Calu3 (cell line): ENCODE results near the gene CTNNA2. TPM values are rescaled to one million over a fixed set of nuclear protein-coding genes. Genes with fewer than 3 reads are reported as not detected.

ENCODE experiments used
- BruUV-seq: library from RNA; stranded (reverse); fragments of 400-500 nt; replicated peaks from 2 replicates; lab custom pipeline; 2021; lab: Mats Ljungman, UMichigan
- CTCF ChIA-PET: fragments of 300-600 bp; sonication (Branson Sonifier 250); formaldehyde crosslinking; loops from one replicate; lab custom pipeline; 2022; ENCODE audit warnings: antibody characterized with exemption; lab: Charles Lee
- DNase-seq: peaks from one replicate; pipeline ENCODE4 v3.0.0; 2022
- H3K27ac Mint-ChIP-seq: one replicate; pipeline ENCODE4 v1.8.0; 2022; ENCODE audit warnings: mixed read lengths; ENCODE audit not compliant: unreplicated experiment
- H3K27me3 Mint-ChIP-seq: one replicate; pipeline ENCODE4 v1.8.0; 2022; ENCODE audit warnings: mixed read lengths; ENCODE audit not compliant: unreplicated experiment
- H3K36me3 Mint-ChIP-seq: one replicate; pipeline ENCODE4 v1.8.0; 2022; ENCODE audit warnings: mild to moderate bottlenecking, moderate library complexity, mixed read lengths; ENCODE audit not compliant: insufficient read depth, unreplicated experiment
- H3K4me1 Mint-ChIP-seq: one replicate; pipeline ENCODE4 v1.8.0; 2022; ENCODE audit warnings: mild to moderate bottlenecking, low read depth, mixed read lengths; ENCODE audit not compliant: unreplicated experiment
- H3K4me3 Mint-ChIP-seq: one replicate; pipeline ENCODE4 v1.8.0; 2022; ENCODE audit warnings: mild to moderate bottlenecking, low read depth, moderate library complexity, mixed read lengths; ENCODE audit not compliant: unreplicated experiment
- H3K9me3 Mint-ChIP-seq: one replicate; pipeline ENCODE4 v1.8.0; 2022; ENCODE audit warnings: low read depth, mixed read lengths; ENCODE audit not compliant: unreplicated experiment
- intact Hi-C: fragments of 100-400 bp; cut with micrococcal nuclease; formaldehyde crosslinking; loops from one replicate; pipeline ENCODE4 v1.10.0; 2022; ENCODE audit not compliant: unreplicated experiment
- total RNA-seq: library from RNA; stranded (reverse); gene quantifications from 2 replicates; pipeline ENCODE4 v1.2.3, GENCODE V29; 2022
- TF ChIP-seq, protein P1 (sequence below): fragments of 200-600 bp; IDR thresholded peaks from one replicate; pipeline ENCODE4 v1.8.0; 2022; ENCODE audit warnings: antibody characterized with exemption; ENCODE audit not compliant: unreplicated experiment

Gene CTNNA2
- total RNA-seq, 1 experiment from 2014 or later, result not detected

DNA sequence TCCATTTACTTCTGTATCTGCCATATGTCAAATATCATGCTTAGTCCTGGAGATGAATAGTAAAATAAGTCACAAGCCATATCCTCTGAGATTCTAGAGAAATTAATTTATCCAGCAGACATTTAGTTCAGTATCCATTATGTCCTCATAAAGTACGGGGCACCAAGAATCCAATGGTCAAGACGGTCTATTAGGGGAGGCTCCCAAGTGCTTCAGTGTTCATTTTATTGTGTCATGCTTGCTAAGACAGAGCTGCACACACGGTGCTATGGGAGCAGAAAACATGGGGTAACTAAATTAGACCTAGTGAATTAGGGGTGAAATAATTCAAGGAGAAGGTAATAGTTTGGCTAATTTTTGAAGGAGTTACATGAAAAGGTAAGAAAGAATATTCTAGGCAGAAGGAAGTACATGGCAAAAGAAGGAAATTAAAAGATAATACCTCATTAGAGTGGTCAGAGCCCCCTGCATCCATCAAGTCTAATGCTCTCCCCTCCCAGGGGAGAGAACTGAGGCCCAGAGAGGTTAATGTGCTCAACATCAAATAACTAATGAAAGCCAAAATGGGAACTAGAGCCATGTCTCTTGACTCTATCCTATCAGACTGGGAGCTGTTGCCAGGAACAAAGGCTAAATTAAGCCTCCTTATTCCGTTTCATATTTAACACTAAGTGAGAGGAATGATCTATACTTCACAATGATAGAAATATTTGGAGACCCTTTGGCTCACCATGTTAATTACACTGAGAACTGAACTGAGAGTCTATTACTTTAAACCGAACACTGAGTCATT, 433.0 kb downstream of the CTNNA2 start:
- BruUV-seq, result no TSS peak
- Mint-ChIP-seq H3K9me3 (peaks cover 3% of the 10 kb centered on the region), H3K27ac (no peak overlapping the region), H3K4me3 (no peak overlapping the region), H3K27me3 (no peaks in the 10 kb centered on the region), H3K4me1 (no peaks in the 10 kb centered on the region), H3K36me3 (no peaks in the 10 kb centered on the region)
- DNase-seq, result no peak
- intact Hi-C loops, result no loop called here
- CTCF ChIA-PET, result no interaction called here
- TF ChIP-seq, protein P1, sequence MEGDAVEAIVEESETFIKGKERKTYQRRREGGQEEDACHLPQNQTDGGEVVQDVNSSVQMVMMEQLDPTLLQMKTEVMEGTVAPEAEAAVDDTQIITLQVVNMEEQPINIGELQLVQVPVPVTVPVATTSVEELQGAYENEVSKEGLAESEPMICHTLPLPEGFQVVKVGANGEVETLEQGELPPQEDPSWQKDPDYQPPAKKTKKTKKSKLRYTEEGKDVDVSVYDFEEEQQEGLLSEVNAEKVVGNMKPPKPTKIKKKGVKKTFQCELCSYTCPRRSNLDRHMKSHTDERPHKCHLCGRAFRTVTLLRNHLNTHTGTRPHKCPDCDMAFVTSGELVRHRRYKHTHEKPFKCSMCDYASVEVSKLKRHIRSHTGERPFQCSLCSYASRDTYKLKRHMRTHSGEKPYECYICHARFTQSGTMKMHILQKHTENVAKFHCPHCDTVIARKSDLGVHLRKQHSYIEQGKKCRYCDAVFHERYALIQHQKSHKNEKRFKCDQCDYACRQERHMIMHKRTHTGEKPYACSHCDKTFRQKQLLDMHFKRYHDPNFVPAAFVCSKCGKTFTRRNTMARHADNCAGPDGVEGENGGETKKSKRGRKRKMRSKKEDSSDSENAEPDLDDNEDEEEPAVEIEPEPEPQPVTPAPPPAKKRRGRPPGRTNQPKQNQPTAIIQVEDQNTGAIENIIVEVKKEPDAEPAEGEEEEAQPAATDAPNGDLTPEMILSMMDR, result no peak

DNA sequence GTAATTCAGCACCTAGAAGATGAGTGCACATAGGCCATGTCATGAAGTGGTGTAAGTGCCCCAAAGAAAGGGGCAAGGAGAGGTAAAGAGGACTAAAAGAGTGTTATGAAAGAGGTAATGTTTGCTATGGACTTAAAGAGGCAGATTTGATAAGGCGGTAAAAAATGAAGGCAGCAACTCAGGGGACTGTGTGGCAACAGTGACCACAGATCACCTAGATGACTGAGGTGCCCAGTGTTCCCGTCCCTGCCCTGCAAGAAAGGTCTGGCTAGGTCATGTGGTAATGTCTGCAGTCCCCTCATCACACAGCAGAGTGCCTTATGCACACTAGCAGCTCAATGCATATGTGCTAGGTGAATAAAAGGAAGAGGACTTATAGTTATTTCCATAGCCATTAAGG, 434.9 kb downstream of the CTNNA2 start:
- Mint-ChIP-seq H3K36me3 (no peaks in the 10 kb centered on the region), H3K27ac (no peak overlapping the region), H3K4me3 (no peak overlapping the region), H3K4me1 (no peaks in the 10 kb centered on the region), H3K9me3 (peaks cover 3% of the 10 kb centered on the region), H3K27me3 (no peaks in the 10 kb centered on the region)
- intact Hi-C loops, result no loop called here
- DNase-seq, result no peak
- no TSS peak for BruUV-seq
- CTCF ChIA-PET, result no interaction called here
- TF ChIP-seq, protein P1, result no peak

DNA sequence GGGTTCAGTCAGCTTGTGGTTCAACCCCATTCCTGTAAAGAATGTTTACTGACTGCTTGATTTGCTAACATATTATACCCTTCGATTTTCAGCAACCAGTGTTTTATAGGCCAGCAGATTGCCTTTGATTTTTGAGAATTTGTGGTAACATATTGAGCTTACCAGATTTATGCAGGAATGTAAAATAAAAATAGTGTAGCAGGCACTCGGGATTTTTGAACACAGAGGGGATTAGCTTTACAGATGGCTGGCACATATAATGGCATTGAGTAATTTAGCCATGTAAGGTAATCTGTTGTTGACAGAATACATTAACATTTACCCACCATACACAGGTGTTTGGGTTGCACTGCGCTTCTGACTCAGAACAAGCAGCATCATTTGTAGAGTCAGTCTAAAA, 437.7 kb downstream of the CTNNA2 start:
- DNase-seq, result no peak
- CTCF ChIA-PET, result no interaction called here
- Mint-ChIP-seq H3K27ac (no peak overlapping the region), H3K4me1 (no peaks in the 10 kb centered on the region), H3K9me3 (peaks cover 5% of the 10 kb centered on the region), H3K36me3 (no peaks in the 10 kb centered on the region), H3K4me3 (no peak overlapping the region), H3K27me3 (no peaks in the 10 kb centered on the region)
- BruUV-seq, result no TSS peak
- TF ChIP-seq, protein P1, result no peak
- intact Hi-C loops, result no loop called here

DNA sequence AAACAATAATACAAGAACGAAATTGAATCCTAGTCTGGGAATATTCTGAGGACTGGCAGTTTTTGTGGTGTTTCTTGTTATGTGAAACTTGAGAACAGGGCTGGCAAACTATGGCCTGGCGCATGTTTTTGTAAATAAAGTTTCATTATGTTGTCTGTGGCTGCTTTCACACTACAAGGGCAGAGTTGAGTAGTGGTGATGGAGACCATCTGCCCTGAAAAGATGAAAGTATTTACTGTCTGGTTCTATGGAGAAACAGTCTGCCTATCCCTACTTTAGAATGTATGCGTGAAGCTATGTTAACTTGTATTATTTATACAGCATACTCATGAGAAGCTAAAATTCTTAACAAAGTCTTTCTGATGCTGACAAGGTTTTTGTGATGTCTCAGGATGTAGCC, 439.8 kb downstream of the CTNNA2 start:
- CTCF ChIA-PET, result no interaction called here
- Mint-ChIP-seq H3K9me3 (peaks cover 5% of the 10 kb centered on the region), H3K27me3 (no peaks in the 10 kb centered on the region), H3K27ac (no peak overlapping the region), H3K36me3 (no peaks in the 10 kb centered on the region), H3K4me3 (no peak overlapping the region), H3K4me1 (no peaks in the 10 kb centered on the region)
- TF ChIP-seq, protein P1, result no peak
- no TSS peak for BruUV-seq
- DNase-seq, result no peak
- intact Hi-C loops, result no loop called here
